Mesodermal cell (in vitro differentiated cells): Measurements from ENCODE around the gene GRM4.

Experiments
- H3K27ac ChIP-seq: 2 replicates; pipeline ENCODE4 v1.7.0; 2013; ENCODE audit warnings: mild to moderate bottlenecking, low read depth, low read length, moderate library complexity; ENCODE audit not compliant: severe bottlenecking
- H3K36me3 ChIP-seq: 2 replicates; pipeline ENCODE4 v1.7.1; 2013; ENCODE audit warnings: mild to moderate bottlenecking, low read length, moderate library complexity; ENCODE audit not compliant: control insufficient read depth, insufficient read depth
- H3K4me1 ChIP-seq: one replicate; pipeline ENCODE4 v1.7.1; 2013; ENCODE audit warnings: mild to moderate bottlenecking, low read length; ENCODE audit not compliant: insufficient read depth, control insufficient read depth, poor library complexity, severe bottlenecking
- H3K4me3 ChIP-seq: 2 replicates; pipeline ENCODE4 v1.7.0; 2013; ENCODE audit warnings: low read length, control low read depth, mild to moderate bottlenecking; ENCODE audit not compliant: insufficient read depth, poor library complexity, severe bottlenecking; ENCODE audit errors: extremely low read depth
- H3K9me3 ChIP-seq: 2 replicates; pipeline ENCODE4 v1.7.1; 2013; ENCODE audit warnings: mild to moderate bottlenecking, low read length, moderate library complexity; ENCODE audit not compliant: control insufficient read depth
- WGBS, 2 experiments: methylation state at CpG; one replicate each; pipeline ENCODE4 v1.1.5; 2013; ENCODE audit warnings: missing lambda C conversion rate in 2 of 2; ENCODE audit not compliant: insufficient coverage in 2 of 2; 5-methylcytosine and 5-hydroxymethylcytosine counted together

The GRM4 gene

GRCh38 chr6:33983109-33983716, 162.7 kb downstream of the GRM4 start:
- no peaks in the 10 kb centered on the region for H3K4me1 ChIP-seq
- H3K36me3 ChIP-seq: no peaks in the 10 kb centered on the region
- H3K4me3 ChIP-seq: no peak overlapping the region
- 84 to 93% methylated on average over 8 to 11 of the region's 13 CpGs for WGBS, 2 experiments
- H3K9me3 ChIP-seq: no peaks in the 10 kb centered on the region
- no peak overlapping the region for H3K27ac ChIP-seq

- no peaks in the 10 kb centered on the region for H3K36me3 ChIP-seq
- H3K4me3 ChIP-seq: no peak overlapping the region
- no peaks in the 10 kb centered on the region for H3K4me1 ChIP-seq
- 93% methylated on average over 2 of the region's 4 CpGs; no CpG with 5 or more reads in 1 of the 2 experiments for WGBS, 2 experiments
- no peaks in the 10 kb centered on the region for H3K9me3 ChIP-seq
- no peak overlapping the region for H3K27ac ChIP-seq
Observed at GRCh38 chr6:33981861-33982260, 164.0 kb downstream of the GRM4 start.

DNA sequence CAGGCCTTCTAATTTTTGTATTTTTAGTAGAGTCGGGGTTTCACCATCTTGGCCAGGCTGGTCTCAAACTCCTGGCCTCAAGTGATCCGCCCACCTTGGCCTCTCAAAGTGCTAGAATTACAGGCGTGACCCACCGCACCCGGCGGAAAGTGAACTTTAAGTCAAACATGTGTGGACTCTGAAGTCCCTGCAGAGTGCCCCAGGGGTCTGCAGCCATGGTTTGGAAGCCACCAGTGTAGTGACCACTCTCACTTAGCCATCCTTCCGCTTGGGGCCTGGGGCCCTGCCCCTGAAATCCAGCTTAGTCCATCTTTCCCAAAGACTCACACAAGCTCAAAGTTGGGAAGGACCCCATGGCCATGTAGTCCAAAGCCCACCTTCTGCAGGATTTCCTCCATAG, 164.5 kb downstream of the GRM4 start:
- 87 to 91% methylated on average over 7 of the region's 7 CpGs for WGBS, 2 experiments

GRCh38 chr6:33980176-33981175, 165.4 kb downstream of the GRM4 start:
- Histone ChIP-seq H3K36me3 (no peaks in the 10 kb centered on the region), H3K27ac (no peak overlapping the region), H3K4me3 (no peak overlapping the region), H3K4me1 (no peaks in the 10 kb centered on the region), H3K9me3 (no peaks in the 10 kb centered on the region)
- WGBS, 2 experiments: 94 to 95% methylated on average over 19 to 21 of the region's 25 CpGs

More for the DNA sequence above, 164.5 kb downstream of the GRM4 start:
- Histone ChIP-seq H3K9me3 (no peaks in the 10 kb centered on the region), H3K4me3 (no peak overlapping the region), H3K36me3 (no peaks in the 10 kb centered on the region), H3K4me1 (no peaks in the 10 kb centered on the region), H3K27ac (no peak overlapping the region)

- H3K27ac ChIP-seq: no peak overlapping the region
- WGBS, 2 experiments: 87 to 100% methylated on average over 4 of the region's 4 CpGs
Observed at GRCh38 chr6:33979750-33980149, 166.1 kb downstream of the GRM4 start.

GRCh38 chr6:33978412-33979150, 167.3 kb downstream of the GRM4 start:
- Histone ChIP-seq H3K9me3 (no peaks in the 10 kb centered on the region), H3K36me3 (no peaks in the 10 kb centered on the region), H3K4me1 (no peaks in the 10 kb centered on the region), H3K4me3 (no peak overlapping the region), H3K27ac (no peak overlapping the region)
- 85 to 90% methylated on average over 8 to 10 of the region's 16 CpGs for WGBS, 2 experiments

More at GRCh38 chr6:33979750-33980149, 166.1 kb downstream of the GRM4 start:
- no peaks in the 10 kb centered on the region for H3K4me1 ChIP-seq
- no peak overlapping the region for H3K4me3 ChIP-seq
- H3K36me3 ChIP-seq: no peaks in the 10 kb centered on the region
- no peaks in the 10 kb centered on the region for H3K9me3 ChIP-seq

- Histone ChIP-seq H3K36me3 (no peaks in the 10 kb centered on the region), H3K27ac (no peak overlapping the region), H3K9me3 (no peaks in the 10 kb centered on the region), H3K4me1 (no peaks in the 10 kb centered on the region), H3K4me3 (no peak overlapping the region)
- 94 to 97% methylated on average over 11 of the region's 15 CpGs for WGBS, 2 experiments
Observed at GRCh38 chr6:33977606-33978411, 168.1 kb downstream of the GRM4 start.

DNA sequence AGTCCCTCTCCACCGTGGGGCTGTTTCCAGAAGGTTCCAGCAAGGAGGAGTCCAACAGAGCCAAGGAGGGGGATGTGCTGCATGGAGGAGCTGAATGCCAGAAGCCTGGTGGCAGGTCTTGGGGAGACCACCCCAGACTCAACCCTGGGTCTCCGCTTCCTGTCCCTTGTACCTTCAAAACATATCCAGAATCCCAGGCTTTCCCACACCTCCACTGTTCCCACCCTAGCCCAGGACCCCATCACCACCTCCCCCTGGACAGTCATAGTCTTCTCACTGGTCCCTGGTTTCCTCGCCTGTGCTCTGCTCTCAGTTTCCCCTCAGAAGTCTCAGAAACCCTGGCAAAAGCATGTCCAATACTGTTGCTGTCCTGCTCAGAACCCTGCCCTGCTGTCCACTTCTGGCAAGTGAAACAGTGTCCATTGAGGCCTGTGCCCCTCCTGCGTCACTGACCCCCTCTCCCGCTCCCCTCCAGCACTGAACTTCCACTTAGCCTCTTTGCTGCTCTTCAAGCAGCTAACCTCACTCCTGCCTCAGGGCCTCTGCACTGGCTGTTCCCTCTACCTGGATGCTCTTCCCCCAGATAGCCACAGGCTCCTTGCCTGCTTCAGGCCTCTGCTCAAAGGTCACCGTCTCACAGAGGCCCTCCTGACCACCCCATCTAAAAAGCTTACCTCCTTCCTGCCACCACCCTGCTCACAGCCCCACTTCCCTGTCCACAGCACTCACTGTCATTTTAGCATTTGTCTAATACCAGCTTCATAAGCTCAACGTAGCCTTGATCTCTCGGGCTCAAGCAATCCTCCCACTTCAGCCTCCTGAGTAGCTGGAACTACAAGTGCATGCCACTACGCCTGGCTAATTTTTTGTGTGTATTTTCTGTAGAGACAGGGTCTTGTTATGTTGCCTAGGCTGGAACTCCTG, 169.2 kb downstream of the GRM4 start:
- whole genome bisulfite sequencing, 2 experiments: 85 to 87% methylated on average over 6 to 7 of the region's 9 CpGs
- Histone ChIP-seq H3K4me3 (no peak overlapping the region), H3K4me1 (no peaks in the 10 kb centered on the region), H3K27ac (no peak overlapping the region), H3K36me3 (no peaks in the 10 kb centered on the region), H3K9me3 (no peaks in the 10 kb centered on the region)

DNA sequence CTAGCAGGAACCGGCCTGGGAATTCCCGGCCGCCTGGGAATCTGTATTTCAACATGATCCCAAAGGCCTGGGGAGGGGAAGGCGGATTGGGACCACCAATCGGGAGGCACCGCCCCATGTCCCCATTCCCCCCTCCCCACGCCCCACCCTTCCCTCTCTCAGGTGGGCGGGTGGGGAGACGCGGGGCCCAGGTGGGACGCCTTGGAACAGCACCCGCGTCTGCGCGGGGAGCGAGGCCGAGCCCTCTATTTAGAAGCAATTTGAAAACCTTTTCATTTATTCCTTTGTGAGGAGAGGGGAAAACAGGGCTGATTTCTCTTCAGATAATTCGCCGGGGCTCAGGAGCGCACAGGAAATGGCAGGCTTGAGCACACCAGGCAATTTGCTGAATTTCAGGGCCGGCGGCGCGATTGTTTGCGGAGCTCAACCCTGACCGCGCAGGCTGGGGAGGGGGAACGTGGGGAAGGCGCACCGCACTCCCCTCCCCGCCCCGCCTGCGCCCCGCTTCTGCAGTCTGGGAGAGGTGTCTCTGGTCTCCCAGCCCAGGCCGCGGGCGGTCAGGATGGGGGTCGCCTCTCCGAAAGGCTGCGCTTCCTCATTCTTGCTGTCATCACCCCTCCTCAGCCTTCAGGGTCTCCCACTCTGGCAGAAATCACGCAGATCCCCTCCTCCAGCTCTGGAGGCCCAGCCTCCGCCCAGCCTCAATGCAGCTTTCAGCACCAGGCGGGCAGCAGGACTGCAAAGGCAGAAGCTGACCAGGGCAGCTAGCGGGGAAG, 170.0 kb downstream of the GRM4 start:
- H3K9me3 ChIP-seq: no peaks in the 10 kb centered on the region
- no peak overlapping the region for H3K27ac ChIP-seq
- no peak overlapping the region for H3K4me3 ChIP-seq
- 20 to 40% methylated on average over 18 to 25 of the region's 44 CpGs for WGBS, 2 experiments
- H3K4me1 ChIP-seq: no peaks in the 10 kb centered on the region
- H3K36me3 ChIP-seq: no peaks in the 10 kb centered on the region
